ENCODE data around the gene GNB1.

The GNB1 gene

DNA sequence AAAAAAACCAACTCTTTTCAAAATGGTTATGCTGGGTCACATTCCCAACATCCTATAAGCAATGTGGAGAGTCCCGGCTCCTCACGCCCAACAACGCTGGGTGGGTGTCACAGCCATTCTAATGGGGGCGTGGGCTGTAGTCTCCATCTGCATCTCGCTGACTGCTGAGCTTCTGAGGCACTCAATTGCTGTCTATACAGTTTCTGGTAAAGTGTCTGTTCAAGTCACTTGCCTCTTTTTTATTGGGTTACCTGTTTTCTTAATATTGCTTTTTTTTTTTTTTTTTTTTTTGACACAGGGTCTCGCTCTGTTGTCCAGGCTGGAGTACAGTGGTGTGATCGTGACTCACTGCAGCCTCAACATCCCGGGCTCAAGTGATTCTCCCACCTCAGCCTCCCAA is 54.8 kb downstream of the GNB1 start:
- H3K9me3 ChIP-seq (ENCODE audit: insufficient read depth, low read length, severe bottlenecking), result no peaks in the 10 kb centered on the region
- peaks cover 99% of the 10 kb centered on the region for H3K79me2 ChIP-seq (ENCODE audit: insufficient read depth, low read length)
- H2AFZ ChIP-seq (ENCODE audit: low read depth, low read length), result no peak overlapping the region
- no peak overlapping the region for H3K27ac ChIP-seq (ENCODE audit: low read length)
- DNase-seq, result no peak
- TF ChIP-seq, protein P1, sequence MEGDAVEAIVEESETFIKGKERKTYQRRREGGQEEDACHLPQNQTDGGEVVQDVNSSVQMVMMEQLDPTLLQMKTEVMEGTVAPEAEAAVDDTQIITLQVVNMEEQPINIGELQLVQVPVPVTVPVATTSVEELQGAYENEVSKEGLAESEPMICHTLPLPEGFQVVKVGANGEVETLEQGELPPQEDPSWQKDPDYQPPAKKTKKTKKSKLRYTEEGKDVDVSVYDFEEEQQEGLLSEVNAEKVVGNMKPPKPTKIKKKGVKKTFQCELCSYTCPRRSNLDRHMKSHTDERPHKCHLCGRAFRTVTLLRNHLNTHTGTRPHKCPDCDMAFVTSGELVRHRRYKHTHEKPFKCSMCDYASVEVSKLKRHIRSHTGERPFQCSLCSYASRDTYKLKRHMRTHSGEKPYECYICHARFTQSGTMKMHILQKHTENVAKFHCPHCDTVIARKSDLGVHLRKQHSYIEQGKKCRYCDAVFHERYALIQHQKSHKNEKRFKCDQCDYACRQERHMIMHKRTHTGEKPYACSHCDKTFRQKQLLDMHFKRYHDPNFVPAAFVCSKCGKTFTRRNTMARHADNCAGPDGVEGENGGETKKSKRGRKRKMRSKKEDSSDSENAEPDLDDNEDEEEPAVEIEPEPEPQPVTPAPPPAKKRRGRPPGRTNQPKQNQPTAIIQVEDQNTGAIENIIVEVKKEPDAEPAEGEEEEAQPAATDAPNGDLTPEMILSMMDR (IDR thresholded peaks at IDR 0.05; ENCODE audit: borderline replicate concordance, extremely low read depth, low read length, poor library complexity, severe bottlenecking), result no peak
- no peak for TF ChIP-seq EZH2 (IDR thresholded peaks at IDR 0.05; ENCODE audit: borderline replicate concordance, low read depth, low read length, severe bottlenecking)
- H3K27me3 ChIP-seq (ENCODE audit: insufficient read depth, low read length, poor library complexity), result no peaks in the 10 kb centered on the region
- no peak for ATAC-seq (ENCODE audit: insufficient read depth, low read depth)
- H3K36me3 ChIP-seq (ENCODE audit: insufficient read depth, low read length), result peaks cover 79% of the 10 kb centered on the region
- H3K4me3 ChIP-seq (ENCODE audit: low read depth in 1 of 2, low read length in 2 of 2), result no peak overlapping the region
- peaks cover 85% of the 10 kb centered on the region for H4K20me1 ChIP-seq (ENCODE audit: insufficient read depth, low read length)
- no peak overlapping the region for H3K4me2 ChIP-seq (ENCODE audit: insufficient read depth, low read length)
- no peak overlapping the region for H3K9ac ChIP-seq (ENCODE audit: low read depth, low read length)
- no peaks in the 10 kb centered on the region for H3K4me1 ChIP-seq (ENCODE audit: insufficient read depth, low read length)

DNA sequence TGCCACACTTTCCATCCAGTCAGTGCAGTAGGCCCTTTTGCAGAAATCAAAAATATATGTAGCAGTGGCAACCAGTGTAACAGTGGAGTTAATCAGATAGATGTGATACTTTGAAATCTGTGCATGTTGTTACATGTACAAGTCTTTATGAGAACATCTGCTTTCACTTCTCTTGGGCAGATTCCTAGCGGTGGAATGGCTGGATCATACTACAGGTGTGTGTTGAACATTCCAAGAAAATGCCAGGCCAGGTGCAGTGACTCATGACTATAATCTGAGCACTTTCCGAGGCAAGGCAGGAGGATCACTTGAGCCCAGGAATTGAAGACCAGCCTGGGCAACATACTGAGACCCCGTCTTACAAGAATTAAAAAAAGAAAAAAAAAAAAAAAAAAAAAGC is 55.3 kb downstream of the GNB1 start:
- ATAC-seq (ENCODE audit: insufficient read depth, low read depth) (no peak), DNase-seq (no peak)
- peaks cover 82% of the 10 kb centered on the region for H3K36me3 ChIP-seq (ENCODE audit: insufficient read depth, low read length)
- TF ChIP-seq, protein P1 (IDR thresholded peaks at IDR 0.05; ENCODE audit: borderline replicate concordance, extremely low read depth, low read length, poor library complexity, severe bottlenecking), result no peak
- TF ChIP-seq EZH2 (IDR thresholded peaks at IDR 0.05; ENCODE audit: borderline replicate concordance, low read depth, low read length, severe bottlenecking), result no peak
- H3K4me3 ChIP-seq (ENCODE audit: low read depth in 1 of 2, low read length in 2 of 2), result no peak overlapping the region
- no peak overlapping the region for H3K9ac ChIP-seq (ENCODE audit: low read depth, low read length)
- no peak overlapping the region for H3K27ac ChIP-seq (ENCODE audit: low read length)
- H3K4me2 ChIP-seq (ENCODE audit: insufficient read depth, low read length), result no peak overlapping the region
- H3K9me3 ChIP-seq (ENCODE audit: insufficient read depth, low read length, severe bottlenecking), result no peaks in the 10 kb centered on the region
- H3K4me1 ChIP-seq (ENCODE audit: insufficient read depth, low read length), result no peaks in the 10 kb centered on the region
- peaks cover 99% of the 10 kb centered on the region for H3K79me2 ChIP-seq (ENCODE audit: insufficient read depth, low read length)
- no peaks in the 10 kb centered on the region for H3K27me3 ChIP-seq (ENCODE audit: insufficient read depth, low read length, poor library complexity)
- no peak overlapping the region for H2AFZ ChIP-seq (ENCODE audit: low read depth, low read length)
- H4K20me1 ChIP-seq (ENCODE audit: insufficient read depth, low read length), result peaks cover 86% of the 10 kb centered on the region

DNA sequence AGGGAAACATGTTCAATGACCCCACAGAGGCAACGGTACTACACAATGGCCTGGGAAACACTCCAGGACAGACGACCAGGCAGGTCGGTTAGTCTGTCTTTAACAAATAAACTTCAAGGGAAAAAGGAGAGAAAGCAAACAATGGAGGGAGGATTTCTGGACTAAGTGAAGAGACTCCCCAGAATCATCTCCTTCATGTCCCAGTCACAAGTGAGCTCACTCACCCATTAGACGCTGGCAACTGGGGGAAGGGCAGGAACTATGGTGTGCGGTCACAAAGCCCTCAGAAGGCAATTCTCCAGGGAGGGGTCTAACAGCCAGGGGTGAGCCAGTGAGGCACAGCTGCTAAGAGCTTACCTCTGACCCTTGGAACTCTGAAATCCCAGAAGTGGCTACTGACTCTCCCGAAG is 57.0 kb downstream of the GNB1 start:
- no peak for DNase-seq
- Histone ChIP-seq H3K27me3 (ENCODE audit: insufficient read depth, low read length, poor library complexity) (no peaks in the 10 kb centered on the region), H3K4me2 (ENCODE audit: insufficient read depth, low read length) (no peak overlapping the region), H3K9ac (ENCODE audit: low read depth, low read length) (no peak overlapping the region), H3K4me3 (ENCODE audit: low read depth in 1 of 2, low read length in 2 of 2) (no peak overlapping the region), H3K79me2 (ENCODE audit: insufficient read depth, low read length) (peaks cover 98% of the 10 kb centered on the region), H3K27ac (ENCODE audit: low read length) (no peak overlapping the region), H3K36me3 (ENCODE audit: insufficient read depth, low read length) (peaks cover 81% of the 10 kb centered on the region), H4K20me1 (ENCODE audit: insufficient read depth, low read length) (peaks cover 84% of the 10 kb centered on the region), H3K9me3 (ENCODE audit: insufficient read depth, low read length, severe bottlenecking) (no peaks in the 10 kb centered on the region), H3K4me1 (ENCODE audit: insufficient read depth, low read length) (no peaks in the 10 kb centered on the region), H2AFZ (ENCODE audit: low read depth, low read length) (no peak overlapping the region)
- no peak for ATAC-seq (ENCODE audit: insufficient read depth, low read depth)
- TF ChIP-seq, protein P1 (IDR thresholded peaks at IDR 0.05; ENCODE audit: borderline replicate concordance, extremely low read depth, low read length, poor library complexity, severe bottlenecking), result no peak
- no peak for TF ChIP-seq EZH2 (IDR thresholded peaks at IDR 0.05; ENCODE audit: borderline replicate concordance, low read depth, low read length, severe bottlenecking)

DNA sequence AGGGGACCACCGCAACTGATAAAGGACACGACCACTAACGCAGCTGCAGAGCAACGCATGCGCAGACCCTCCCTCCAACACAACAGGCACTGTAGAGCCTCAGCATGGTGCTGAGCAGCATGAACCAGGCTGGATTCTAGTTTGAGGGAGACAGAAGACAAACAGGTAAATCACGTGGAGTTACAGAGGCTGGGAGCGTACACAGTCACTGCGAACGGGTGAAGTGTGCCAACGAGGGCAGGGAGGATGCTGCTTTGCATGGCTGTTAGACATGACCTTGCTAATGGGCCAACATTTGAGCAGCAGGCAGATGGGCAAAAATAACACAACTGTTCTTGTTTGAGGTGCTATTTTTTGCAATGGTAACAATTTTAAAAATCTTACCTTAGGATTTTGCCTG is 57.4 kb downstream of the GNB1 start:
- no peak overlapping the region for H2AFZ ChIP-seq (ENCODE audit: low read depth, low read length)
- H3K9me3 ChIP-seq (ENCODE audit: insufficient read depth, low read length, severe bottlenecking), result no peaks in the 10 kb centered on the region
- ATAC-seq (ENCODE audit: insufficient read depth, low read depth) (no peak), DNase-seq (no peak)
- H3K36me3 ChIP-seq (ENCODE audit: insufficient read depth, low read length), result peaks cover 79% of the 10 kb centered on the region
- H3K4me2 ChIP-seq (ENCODE audit: insufficient read depth, low read length), result no peak overlapping the region
- no peaks in the 10 kb centered on the region for H3K27me3 ChIP-seq (ENCODE audit: insufficient read depth, low read length, poor library complexity)
- H3K9ac ChIP-seq (ENCODE audit: low read depth, low read length), result no peak overlapping the region
- peak overlapping the region; percentile 7 for H3K27ac ChIP-seq (ENCODE audit: low read length)
- no peaks in the 10 kb centered on the region for H3K4me1 ChIP-seq (ENCODE audit: insufficient read depth, low read length)
- H4K20me1 ChIP-seq (ENCODE audit: insufficient read depth, low read length), result peaks cover 83% of the 10 kb centered on the region
- no peak for TF ChIP-seq EZH2 (IDR thresholded peaks at IDR 0.05; ENCODE audit: borderline replicate concordance, low read depth, low read length, severe bottlenecking)
- TF ChIP-seq, protein P1 (IDR thresholded peaks at IDR 0.05; ENCODE audit: borderline replicate concordance, extremely low read depth, low read length, poor library complexity, severe bottlenecking), result no peak
- peaks cover 98% of the 10 kb centered on the region for H3K79me2 ChIP-seq (ENCODE audit: insufficient read depth, low read length)
- no peak overlapping the region for H3K4me3 ChIP-seq (ENCODE audit: low read depth in 1 of 2, low read length in 2 of 2)

Data from DND-41 (cell line).